Liver (tissue), 9 donors: ENCODE measurements around the gene NBEA. TPM values are rescaled to one million over a fixed set of nuclear protein-coding genes. Genes with fewer than 3 reads are reported as not detected.

Source experiments
- DNase-seq: peaks from one replicate; pipeline ENCODE4 v3.0.0-alpha.2; 2017; ENCODE audit warnings: low spot score
- H3K27ac ChIP-seq, 2 donors: one replicate each; pipeline ENCODE4 v1.7.0; 2013; ENCODE audit warnings: inconsistent platforms in 2 of 2, low read length in 2 of 2, control low read depth in 1 of 2, low read depth in 1 of 2, mild to moderate bottlenecking in 1 of 2
- H3K27me3 ChIP-seq, 4 donors: one replicate each; pipeline versions ENCODE4 v1.6.1 to v1.7.0; 2013; ENCODE audit warnings: low read length in 3 of 4, inconsistent platforms in 1 of 4, mild to moderate bottlenecking in 1 of 4, moderate library complexity in 1 of 4; ENCODE audit not compliant: control insufficient read depth in 4 of 4, insufficient read depth in 4 of 4
- H3K36me3 ChIP-seq, 4 donors: one replicate each; pipeline versions ENCODE4 v1.6.1 to v1.7.0; 2013; ENCODE audit warnings: low read length in 3 of 4, mild to moderate bottlenecking in 3 of 4, low read depth in 1 of 4, moderate library complexity in 1 of 4; ENCODE audit not compliant: control insufficient read depth in 4 of 4, insufficient read depth in 3 of 4
- H3K4me1 ChIP-seq, 4 donors: one replicate each; pipeline versions ENCODE4 v1.6.1 to v1.7.0; 2013; ENCODE audit warnings: low read length in 3 of 4, mild to moderate bottlenecking in 3 of 4, moderate library complexity in 1 of 4; ENCODE audit not compliant: control insufficient read depth in 4 of 4, insufficient read depth in 4 of 4
- H3K4me3 ChIP-seq, 3 donors: one replicate each; pipeline versions ENCODE4 v1.6.1 to v1.7.0; 2013; ENCODE audit warnings: low read length in 3 of 3, control low read depth in 1 of 3, low read depth in 1 of 3, mild to moderate bottlenecking in 1 of 3
- H3K9ac ChIP-seq, 2 donors: one replicate each; pipeline ENCODE4 v1.7.0; 2013; ENCODE audit warnings: low read length in 2 of 2, mild to moderate bottlenecking in 2 of 2, moderate library complexity in 2 of 2, control low read depth in 1 of 2, low read depth in 1 of 2
- H3K9me3 ChIP-seq, 4 donors: one replicate each; pipeline versions ENCODE4 v1.6.1 to v1.7.0; 2013; ENCODE audit warnings: low read length in 3 of 4; ENCODE audit not compliant: control insufficient read depth in 4 of 4
- ATF3 ChIP-seq: IDR thresholded peaks from 2 replicates; pipeline ENCODE4 v1.6.1; 2016; ENCODE audit warnings: antibody characterized with exemption
- FOXA1 ChIP-seq: IDR thresholded peaks from 2 replicates; pipeline ENCODE4 v1.6.1; 2016; ENCODE audit warnings: antibody characterized with exemption
- FOXA2 ChIP-seq: IDR thresholded peaks from 2 replicates; pipeline ENCODE4 v1.6.1; 2016; ENCODE audit warnings: antibody characterized with exemption
- HNF4A ChIP-seq, 2 donors: conservative IDR thresholded peaks; 2 replicates each; pipeline ENCODE4 v1.6.1; 2016; ENCODE audit warnings: antibody characterized with exemption in 2 of 2, mild to moderate bottlenecking in 2 of 2
- HNF4G ChIP-seq: IDR thresholded peaks from 2 replicates; pipeline ENCODE4 v1.6.1; 2016; ENCODE audit warnings: antibody characterized with exemption
- JUND ChIP-seq, 2 donors: IDR thresholded peaks; 2 replicates each; pipeline ENCODE4 v1.6.1; 2016; ENCODE audit warnings: antibody characterized with exemption in 2 of 2
- NR2F2 ChIP-seq: IDR thresholded peaks from 2 replicates; pipeline ENCODE4 v1.6.1; 2016; ENCODE audit warnings: antibody characterized with exemption
- RAD21 ChIP-seq, 2 donors: IDR thresholded peaks; 2 replicates each; pipeline ENCODE4 v1.6.1; 2016; ENCODE audit warnings: antibody characterized with exemption in 2 of 2, mild to moderate bottlenecking in 2 of 2
- RXRA ChIP-seq, 2 donors: IDR thresholded peaks; 2 replicates each; pipeline ENCODE4 v1.6.1; 2017 to 2018; ENCODE audit warnings: antibody characterized with exemption in 2 of 2, mild to moderate bottlenecking in 1 of 2
- TAF1 ChIP-seq: conservative IDR thresholded peaks from 2 replicates; pipeline ENCODE4 v1.6.1; 2016; ENCODE audit warnings: antibody characterized with exemption, mild to moderate bottlenecking
- YY1 ChIP-seq: IDR thresholded peaks from 2 replicates; pipeline ENCODE4 v1.6.1; 2016; ENCODE audit warnings: antibody characterized with exemption, mild to moderate bottlenecking
- ZBTB33 ChIP-seq: IDR thresholded peaks from 2 replicates; pipeline ENCODE4 v1.6.1; 2016; ENCODE audit warnings: antibody characterized with exemption
- WGBS: extraction: QIAGEN DNeasy Blood & Tissue Kit; methylation state at CpG from one replicate; pipeline ENCODE4 v1.1.7; 2013; 5-methylcytosine and 5-hydroxymethylcytosine counted together
- polyA plus RNA-seq, 2 donors: library from polyadenylated mRNA; stranded (reverse) in 1 of 2; unstranded in 1 of 2; fragments of 200-250 nt in 1 of 2; fragments of >200 nt in 1 of 2; fragmentation: Nextera tagmentation in 1 of 2; extraction: Ambion mirVana in 1 of 2; gene quantifications; one replicate each; pipeline versions ENCODE4 v1.2.1 to v1.2.3, GENCODE V29; 2013 to 2015
- total RNA-seq, 2 donors: library from RNA; depleted of rRNA; stranded (reverse); fragments of >200 nt; gene quantifications; one replicate each; pipeline ENCODE4 v1.2.3, GENCODE V29; 2014
- TF ChIP-seq, protein P1 (sequence below): IDR thresholded peaks from 2 replicates; pipeline ENCODE4 v1.6.1; 2016; ENCODE audit warnings: antibody characterized with exemption, mild to moderate bottlenecking
- TF ChIP-seq, protein P2 (sequence below): IDR thresholded peaks from 2 replicates; pipeline ENCODE4 v1.6.1; 2016; ENCODE audit warnings: antibody characterized with exemption
- TF ChIP-seq, protein P3 (sequence below): fragments of 150-350 bp; IDR thresholded peaks from 2 replicates; pipeline ENCODE4 v1.5.1; 2017; ENCODE audit warnings: improper control_type of control experiment, low read depth, low read length; ENCODE audit not compliant: missing input control
- donor health status: healthy.
- donor health status: healthy.
- donor health status: healthy.
- donor health status: healthy.
- donor health status: healthy.

The NBEA gene
- total and polyA plus RNA-seq, 4 donors = 0.24 to 3.5 (median 1.4) TPM

GRCh38 chr13:35228536-35228935 lies 286.5 kb downstream of the NBEA start (continued):
- TF ChIP-seq, protein P1, sequence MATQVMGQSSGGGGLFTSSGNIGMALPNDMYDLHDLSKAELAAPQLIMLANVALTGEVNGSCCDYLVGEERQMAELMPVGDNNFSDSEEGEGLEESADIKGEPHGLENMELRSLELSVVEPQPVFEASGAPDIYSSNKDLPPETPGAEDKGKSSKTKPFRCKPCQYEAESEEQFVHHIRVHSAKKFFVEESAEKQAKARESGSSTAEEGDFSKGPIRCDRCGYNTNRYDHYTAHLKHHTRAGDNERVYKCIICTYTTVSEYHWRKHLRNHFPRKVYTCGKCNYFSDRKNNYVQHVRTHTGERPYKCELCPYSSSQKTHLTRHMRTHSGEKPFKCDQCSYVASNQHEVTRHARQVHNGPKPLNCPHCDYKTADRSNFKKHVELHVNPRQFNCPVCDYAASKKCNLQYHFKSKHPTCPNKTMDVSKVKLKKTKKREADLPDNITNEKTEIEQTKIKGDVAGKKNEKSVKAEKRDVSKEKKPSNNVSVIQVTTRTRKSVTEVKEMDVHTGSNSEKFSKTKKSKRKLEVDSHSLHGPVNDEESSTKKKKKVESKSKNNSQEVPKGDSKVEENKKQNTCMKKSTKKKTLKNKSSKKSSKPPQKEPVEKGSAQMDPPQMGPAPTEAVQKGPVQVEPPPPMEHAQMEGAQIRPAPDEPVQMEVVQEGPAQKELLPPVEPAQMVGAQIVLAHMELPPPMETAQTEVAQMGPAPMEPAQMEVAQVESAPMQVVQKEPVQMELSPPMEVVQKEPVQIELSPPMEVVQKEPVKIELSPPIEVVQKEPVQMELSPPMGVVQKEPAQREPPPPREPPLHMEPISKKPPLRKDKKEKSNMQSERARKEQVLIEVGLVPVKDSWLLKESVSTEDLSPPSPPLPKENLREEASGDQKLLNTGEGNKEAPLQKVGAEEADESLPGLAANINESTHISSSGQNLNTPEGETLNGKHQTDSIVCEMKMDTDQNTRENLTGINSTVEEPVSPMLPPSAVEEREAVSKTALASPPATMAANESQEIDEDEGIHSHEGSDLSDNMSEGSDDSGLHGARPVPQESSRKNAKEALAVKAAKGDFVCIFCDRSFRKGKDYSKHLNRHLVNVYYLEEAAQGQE = no peak
- no peak for TF ChIP-seq TAF1
- no peak for TF ChIP-seq JUND (IDR thresholded peaks at IDR 0.05)
- TF ChIP-seq, protein P2, sequence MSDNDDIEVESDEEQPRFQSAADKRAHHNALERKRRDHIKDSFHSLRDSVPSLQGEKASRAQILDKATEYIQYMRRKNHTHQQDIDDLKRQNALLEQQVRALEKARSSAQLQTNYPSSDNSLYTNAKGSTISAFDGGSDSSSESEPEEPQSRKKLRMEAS = no peak

DNA sequence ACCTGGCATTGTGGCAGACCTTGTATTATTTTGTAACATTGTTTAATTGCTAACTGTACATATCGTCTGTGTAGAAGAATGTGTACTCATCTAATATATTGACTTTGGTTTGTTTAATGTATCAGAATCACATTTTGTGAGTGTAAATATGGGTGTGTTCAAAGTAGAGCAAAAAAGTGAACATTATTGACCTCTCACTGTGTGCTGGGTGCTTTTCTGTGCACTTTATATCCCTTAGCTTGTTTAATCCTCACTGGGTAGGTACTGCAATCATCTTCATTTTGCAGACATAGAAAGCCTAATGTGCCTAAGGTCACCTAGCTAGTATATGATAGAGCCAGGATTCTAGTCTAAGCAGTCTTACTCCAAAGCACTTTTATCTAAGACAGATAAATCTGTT lies 289.4 kb downstream of the NBEA start:
- no peaks in the 10 kb centered on the region for H3K9me3 ChIP-seq
- no peak overlapping the region for H3K9ac ChIP-seq
- WGBS = 37% methylated on average over 1 of the region's 1 CpG
- no peaks in the 10 kb centered on the region for H3K36me3 ChIP-seq
- no peak for DNase-seq
- TF ChIP-seq RAD21 (IDR thresholded peaks at IDR 0.05) = no peak
- no peak for TF ChIP-seq ATF3
- no peak for TF ChIP-seq ZBTB33
- TF ChIP-seq, protein P1 = no peak
- no peak for TF ChIP-seq HNF4G
- no peak overlapping the region for H3K4me3 ChIP-seq
- H3K27me3 ChIP-seq = no peaks in the 10 kb centered on the region
- no peak overlapping the region for H3K27ac ChIP-seq
- no peaks in the 10 kb centered on the region for H3K4me1 ChIP-seq

DNA sequence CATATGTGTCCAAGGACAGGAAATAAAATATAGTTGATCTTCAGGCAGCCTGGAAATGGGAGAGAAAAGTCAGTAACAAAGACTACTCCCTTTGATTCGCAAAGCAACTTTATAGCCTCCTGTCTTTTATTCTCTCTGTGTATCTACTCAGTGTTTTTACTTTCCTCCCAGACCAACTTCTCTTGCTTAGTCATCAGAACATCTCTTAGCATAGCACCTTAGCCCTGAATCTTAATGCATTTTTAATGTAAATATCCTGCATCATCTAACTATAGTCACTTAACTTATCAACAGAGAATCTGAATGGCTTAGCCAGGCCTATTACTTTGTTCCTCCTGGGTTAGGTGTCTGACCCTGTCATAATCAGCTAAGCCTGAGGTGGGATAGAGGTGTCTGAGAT lies 296.2 kb downstream of the NBEA start:
- WGBS = 94% methylated on average over 1 of the region's 1 CpG
- H3K4me3 ChIP-seq = no peak overlapping the region
- no peaks in the 10 kb centered on the region for H3K36me3 ChIP-seq
- no peaks in the 10 kb centered on the region for H3K9me3 ChIP-seq
- no peak for DNase-seq
- no peak overlapping the region for H3K27ac ChIP-seq
- no peaks in the 10 kb centered on the region for H3K4me1 ChIP-seq
- H3K27me3 ChIP-seq = no peaks in the 10 kb centered on the region
- no peak overlapping the region for H3K9ac ChIP-seq
- TF ChIP-seq, protein P1 = no peak
- no peak for TF ChIP-seq RXRA (IDR thresholded peaks at IDR 0.05)
- TF ChIP-seq, protein P2 = no peak
- TF ChIP-seq RAD21 (IDR thresholded peaks at IDR 0.05) = no peak
- no peak for TF ChIP-seq NR2F2
- TF ChIP-seq JUND (IDR thresholded peaks at IDR 0.05) = no peak
- no peak for TF ChIP-seq HNF4A (conservative IDR thresholded peaks at IDR 0.05)
- TF ChIP-seq FOXA1 = no peak
- TF ChIP-seq HNF4G = no peak
- no peak for TF ChIP-seq YY1
- TF ChIP-seq FOXA2 = no peak
- TF ChIP-seq, protein P3, sequence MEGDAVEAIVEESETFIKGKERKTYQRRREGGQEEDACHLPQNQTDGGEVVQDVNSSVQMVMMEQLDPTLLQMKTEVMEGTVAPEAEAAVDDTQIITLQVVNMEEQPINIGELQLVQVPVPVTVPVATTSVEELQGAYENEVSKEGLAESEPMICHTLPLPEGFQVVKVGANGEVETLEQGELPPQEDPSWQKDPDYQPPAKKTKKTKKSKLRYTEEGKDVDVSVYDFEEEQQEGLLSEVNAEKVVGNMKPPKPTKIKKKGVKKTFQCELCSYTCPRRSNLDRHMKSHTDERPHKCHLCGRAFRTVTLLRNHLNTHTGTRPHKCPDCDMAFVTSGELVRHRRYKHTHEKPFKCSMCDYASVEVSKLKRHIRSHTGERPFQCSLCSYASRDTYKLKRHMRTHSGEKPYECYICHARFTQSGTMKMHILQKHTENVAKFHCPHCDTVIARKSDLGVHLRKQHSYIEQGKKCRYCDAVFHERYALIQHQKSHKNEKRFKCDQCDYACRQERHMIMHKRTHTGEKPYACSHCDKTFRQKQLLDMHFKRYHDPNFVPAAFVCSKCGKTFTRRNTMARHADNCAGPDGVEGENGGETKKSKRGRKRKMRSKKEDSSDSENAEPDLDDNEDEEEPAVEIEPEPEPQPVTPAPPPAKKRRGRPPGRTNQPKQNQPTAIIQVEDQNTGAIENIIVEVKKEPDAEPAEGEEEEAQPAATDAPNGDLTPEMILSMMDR = no peak
